GM12892 (cell line): ENCODE results near the gene CCDC191.

Source experiments
- POLR2A ChIP-seq: IDR thresholded peaks from 2 replicates; pipeline ENCODE4 v1.6.1; 2011; ENCODE audit warnings: low read depth, low read length, control low read depth
- POLR2AphosphoS5 ChIP-seq: IDR thresholded peaks from 2 replicates; pipeline ENCODE4 v1.6.1; 2011; ENCODE audit warnings: low read depth, low read length, control low read depth

GRCh38 chr3:114093596-114093995, 37.3 kb upstream of the CCDC191 start:
- TF ChIP-seq POLR2A (no peak), POLR2AphosphoS5 (no peak)
